Measurements from ENCODE around the gene PIP5KL1. TPM values are rescaled to one million over a fixed set of nuclear protein-coding genes. Genes with fewer than 3 reads are reported as not detected.

Gene PIP5KL1
- total RNA-seq, 1 experiment from 2014 or later = 3.9 TPM

- Histone ChIP-seq H3K27ac (ENCODE audit: low read depth, low read length, poor library complexity, severe bottlenecking) (no peak overlapping the region), H3K9me3 (ENCODE audit: low read depth, low read length, poor library complexity, severe bottlenecking) (no peaks in the 10 kb centered on the region), H3K4me3 (ENCODE audit: low read depth, low read length, poor library complexity, severe bottlenecking) (no peak overlapping the region), H3K4me1 (ENCODE audit: insufficient read depth, low read length, poor library complexity, severe bottlenecking) (no peaks in the 10 kb centered on the region), H3K27me3 (replicated peaks; ENCODE audit: insufficient read depth, low read depth, low read length, poor library complexity) (no peaks in the 10 kb centered on the region), H3K36me3 (ENCODE audit: insufficient read depth, low read length, poor library complexity, severe bottlenecking) (no peaks in the 10 kb centered on the region)
- ChIA-PET CTCF (no interaction called here), POLR2A (ENCODE audit: low non-redundant PET) (no interaction called here)
- no TSS peak for BruUV-seq (replicated peaks)
- no peak for TF ChIP-seq EZH2 (IDR thresholded peaks at IDR 0.05; ENCODE audit: borderline replicate concordance, low read depth, low read length, poor library complexity, severe bottlenecking)
- TF ChIP-seq CTCF (conservative IDR thresholded peaks at IDR 0.05; ENCODE audit: low read depth, low read length) = no peak
- intact Hi-C loops (cut with micrococcal nuclease; ENCODE audit: unreplicated experiment) = no loop called here
- DNase-seq (ENCODE audit: low spot score) = no peak
Measured at GRCh38 chr9:127905788-127906191, 24.8 kb downstream of the PIP5KL1 start.

GRCh38 chr9:127905004-127905728 is 25.4 kb downstream of the PIP5KL1 start:
- intact Hi-C loops (cut with micrococcal nuclease; ENCODE audit: unreplicated experiment) = no loop called here
- H3K4me1 ChIP-seq (ENCODE audit: insufficient read depth, low read length, poor library complexity, severe bottlenecking) = no peaks in the 10 kb centered on the region
- H3K27me3 ChIP-seq (replicated peaks; ENCODE audit: insufficient read depth, low read depth, low read length, poor library complexity) = no peaks in the 10 kb centered on the region
- POLR2A ChIA-PET (ENCODE audit: low non-redundant PET) = no interaction called here
- H3K27ac ChIP-seq (ENCODE audit: low read depth, low read length, poor library complexity, severe bottlenecking) = no peak overlapping the region
- no peaks in the 10 kb centered on the region for H3K36me3 ChIP-seq (ENCODE audit: insufficient read depth, low read length, poor library complexity, severe bottlenecking)
- DNase-seq (ENCODE audit: low spot score) = no peak
- BruUV-seq (replicated peaks) = no TSS peak
- no peak overlapping the region for H3K4me3 ChIP-seq (ENCODE audit: low read depth, low read length, poor library complexity, severe bottlenecking)
- H3K9me3 ChIP-seq (ENCODE audit: low read depth, low read length, poor library complexity, severe bottlenecking) = no peaks in the 10 kb centered on the region
- CTCF ChIA-PET = interaction anchor here (0.6 kb wide), 1 partner anchor 11 kb away, joined by 3 read pairs; no protein-coding TSS in a partner anchor
- TF ChIP-seq CTCF (conservative IDR thresholded peaks at IDR 0.05; ENCODE audit: low read depth, low read length) = no peak
- TF ChIP-seq EZH2 (IDR thresholded peaks at IDR 0.05; ENCODE audit: borderline replicate concordance, low read depth, low read length, poor library complexity, severe bottlenecking) = no peak

- Histone ChIP-seq H3K36me3 (ENCODE audit: insufficient read depth, low read length, poor library complexity, severe bottlenecking) (no peaks in the 10 kb centered on the region), H3K4me1 (ENCODE audit: insufficient read depth, low read length, poor library complexity, severe bottlenecking) (no peaks in the 10 kb centered on the region), H3K27ac (ENCODE audit: low read depth, low read length, poor library complexity, severe bottlenecking) (no peak overlapping the region), H3K9me3 (ENCODE audit: low read depth, low read length, poor library complexity, severe bottlenecking) (no peaks in the 10 kb centered on the region), H3K27me3 (replicated peaks; ENCODE audit: insufficient read depth, low read depth, low read length, poor library complexity) (no peaks in the 10 kb centered on the region), H3K4me3 (ENCODE audit: low read depth, low read length, poor library complexity, severe bottlenecking) (no peak overlapping the region)
- TF ChIP-seq CTCF (conservative IDR thresholded peaks at IDR 0.05; ENCODE audit: low read depth, low read length) (no peak), EZH2 (IDR thresholded peaks at IDR 0.05; ENCODE audit: borderline replicate concordance, low read depth, low read length, poor library complexity, severe bottlenecking) (no peak)
- no TSS peak for BruUV-seq (replicated peaks)
- intact Hi-C loops (cut with micrococcal nuclease; ENCODE audit: unreplicated experiment) = no loop called here
- POLR2A ChIA-PET (ENCODE audit: low non-redundant PET) = no interaction called here
- CTCF ChIA-PET = interaction anchor here (0.6 kb wide), 1 partner anchor 11 kb away, joined by 3 read pairs; no protein-coding TSS in a partner anchor
- no peak for DNase-seq (ENCODE audit: low spot score)
Measured at GRCh38 chr9:127904561-127905003, 26.0 kb downstream of the PIP5KL1 start.

Measured in A673 (cell line).